ENCODE data around the gene SNX27.

SNX27 gene

GRCh38 chr1:151616505-151616849, 4.6 kb downstream of the SNX27 start:
- TF ChIP-seq GATA3 (IDR thresholded peaks at IDR 0.05; ENCODE audit: low read depth, low read length) (no peak), GATA2 (IDR thresholded peaks at IDR 0.05; ENCODE audit: low read depth, low read length) (no peak)

GRCh38 chr1:151618003-151618402, 6.2 kb downstream of the SNX27 start:
- TF ChIP-seq GATA2 (IDR thresholded peaks at IDR 0.05; ENCODE audit: low read depth, low read length) = no peak

GRCh38 chr1:151618470-151618869, 6.6 kb downstream of the SNX27 start:
- no peak for TF ChIP-seq GATA2 (IDR thresholded peaks at IDR 0.05; ENCODE audit: low read depth, low read length)
- TF ChIP-seq GATA3 (IDR thresholded peaks at IDR 0.05; ENCODE audit: low read depth, low read length) = no peak

- TF ChIP-seq GATA3 (IDR thresholded peaks at IDR 0.05; ENCODE audit: low read depth, low read length) = no peak
- TF ChIP-seq GATA2 (IDR thresholded peaks at IDR 0.05; ENCODE audit: low read depth, low read length) = no peak
Observed at GRCh38 chr1:151619489-151620093, 7.7 kb downstream of the SNX27 start.

- no peak for TF ChIP-seq GATA3 (IDR thresholded peaks at IDR 0.05; ENCODE audit: low read depth, low read length)
- no peak for TF ChIP-seq GATA2 (IDR thresholded peaks at IDR 0.05; ENCODE audit: low read depth, low read length)
Observed at GRCh38 chr1:151620286-151620685, 8.4 kb downstream of the SNX27 start.

- TF ChIP-seq GATA2 (IDR thresholded peaks at IDR 0.05; ENCODE audit: low read depth, low read length) = no peak
- TF ChIP-seq GATA3 (IDR thresholded peaks at IDR 0.05; ENCODE audit: low read depth, low read length) = no peak
Observed at GRCh38 chr1:151621351-151621750, 9.5 kb downstream of the SNX27 start.

- no peak for TF ChIP-seq GATA2 (IDR thresholded peaks at IDR 0.05; ENCODE audit: low read depth, low read length)
- TF ChIP-seq GATA3 (IDR thresholded peaks at IDR 0.05; ENCODE audit: low read depth, low read length) = no peak
Observed at GRCh38 chr1:151624783-151625182, 12.9 kb downstream of the SNX27 start.

GRCh38 chr1:151626740-151627334, 15.0 kb downstream of the SNX27 start:
- TF ChIP-seq GATA2 (IDR thresholded peaks at IDR 0.05; ENCODE audit: low read depth, low read length) = no peak

- TF ChIP-seq GATA2 (IDR thresholded peaks at IDR 0.05; ENCODE audit: low read depth, low read length) (no peak), GATA3 (IDR thresholded peaks at IDR 0.05; ENCODE audit: low read depth, low read length) (no peak)
Observed at GRCh38 chr1:151629278-151629677, 17.4 kb downstream of the SNX27 start.

GRCh38 chr1:151635479-151636072, 23.7 kb downstream of the SNX27 start:
- TF ChIP-seq GATA2 (IDR thresholded peaks at IDR 0.05; ENCODE audit: low read depth, low read length) (no peak), GATA3 (IDR thresholded peaks at IDR 0.05; ENCODE audit: low read depth, low read length) (no peak)

GRCh38 chr1:151638074-151638775, 26.4 kb downstream of the SNX27 start:
- TF ChIP-seq GATA2 (IDR thresholded peaks at IDR 0.05; ENCODE audit: low read depth, low read length) (no peak), GATA3 (IDR thresholded peaks at IDR 0.05; ENCODE audit: low read depth, low read length) (no peak)

GRCh38 chr1:151638812-151639211, 27.0 kb downstream of the SNX27 start:
- TF ChIP-seq GATA3 (IDR thresholded peaks at IDR 0.05; ENCODE audit: low read depth, low read length) (no peak), GATA2 (IDR thresholded peaks at IDR 0.05; ENCODE audit: low read depth, low read length) (no peak)

- TF ChIP-seq GATA2 (IDR thresholded peaks at IDR 0.05; ENCODE audit: low read depth, low read length) (no peak), GATA3 (IDR thresholded peaks at IDR 0.05; ENCODE audit: low read depth, low read length) (no peak)
Observed at GRCh38 chr1:151639466-151639865, 27.6 kb downstream of the SNX27 start.

- TF ChIP-seq GATA2 (IDR thresholded peaks at IDR 0.05; ENCODE audit: low read depth, low read length) (no peak), GATA3 (IDR thresholded peaks at IDR 0.05; ENCODE audit: low read depth, low read length) (no peak)
Observed at GRCh38 chr1:151641229-151641628, 29.4 kb downstream of the SNX27 start.

- no peak for TF ChIP-seq GATA2 (IDR thresholded peaks at IDR 0.05; ENCODE audit: low read depth, low read length)
- no peak for TF ChIP-seq GATA3 (IDR thresholded peaks at IDR 0.05; ENCODE audit: low read depth, low read length)
Observed at GRCh38 chr1:151644001-151644400, 32.2 kb downstream of the SNX27 start.
